Measurements from ENCODE around the gene MRPL49.

GRCh38 chr11:65132238-65132987 lies 10.3 kb downstream of the MRPL49 start:
- TF ChIP-seq HMGXB4 (CRISPR knock-in tag; IDR thresholded peaks at IDR 0.05): no peak
- no peak for TF ChIP-seq JUN (CRISPR knock-in tag; IDR thresholded peaks at IDR 0.05)
- TF ChIP-seq CTCF (IDR thresholded peaks at IDR 0.05): no peak
- TF ChIP-seq CREB1 (CRISPR knock-in tag; IDR thresholded peaks at IDR 0.05): no peak
- TF ChIP-seq ZNF416 (CRISPR knock-in tag; IDR thresholded peaks at IDR 0.05): no peak

All from WTC11 (cell line).